NCI-H1105 treated with DMSO at 0.1 percent for 48 hours (cell line): ENCODE data around the gene YPEL3.

Source experiments
- DNase-seq: peaks from one replicate; lab custom pipeline; 2025; lab: John Stamatoyannopoulos, UW

The YPEL3 gene

DNA sequence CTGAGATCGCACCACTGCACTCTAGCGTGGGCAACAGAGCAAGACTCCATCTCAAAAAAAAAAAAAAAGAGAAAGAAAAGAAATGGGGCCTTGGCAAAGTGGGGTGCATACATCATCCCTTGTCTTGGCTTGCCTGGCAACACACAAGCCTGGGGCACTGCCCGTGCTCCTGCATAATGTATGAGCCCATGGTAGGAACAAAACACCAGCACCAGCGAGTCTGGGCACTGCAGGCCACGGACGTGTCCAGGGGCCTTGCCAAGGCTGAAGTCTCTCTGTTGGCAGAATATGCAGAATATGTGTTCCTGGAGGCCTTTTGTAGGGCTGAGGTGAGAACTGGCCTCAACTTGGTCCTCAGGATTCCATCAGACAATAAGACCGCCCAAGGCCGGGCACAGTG, 46.1 kb downstream of the YPEL3 start:
- no peak for DNase-seq

DNA sequence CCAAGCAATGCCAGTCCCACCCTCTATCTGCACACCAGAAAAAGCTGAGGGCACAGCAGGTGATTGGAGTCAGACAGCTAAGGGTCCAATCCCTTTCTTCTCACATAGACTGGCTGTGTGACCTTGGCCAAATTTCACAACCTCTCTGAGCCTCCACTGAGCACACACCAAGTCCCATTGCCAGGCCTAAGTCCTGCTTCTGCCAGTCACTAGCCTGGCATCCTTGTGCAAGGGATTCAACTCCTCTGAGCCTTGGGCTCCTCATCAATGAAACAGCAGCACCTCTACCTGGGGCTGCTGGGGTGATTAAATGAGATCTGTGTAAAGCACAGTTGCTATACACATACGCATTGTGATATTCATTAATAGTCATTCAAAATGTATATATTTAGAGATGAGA, 49.4 kb downstream of the YPEL3 start:
- no peak for DNase-seq

DNA sequence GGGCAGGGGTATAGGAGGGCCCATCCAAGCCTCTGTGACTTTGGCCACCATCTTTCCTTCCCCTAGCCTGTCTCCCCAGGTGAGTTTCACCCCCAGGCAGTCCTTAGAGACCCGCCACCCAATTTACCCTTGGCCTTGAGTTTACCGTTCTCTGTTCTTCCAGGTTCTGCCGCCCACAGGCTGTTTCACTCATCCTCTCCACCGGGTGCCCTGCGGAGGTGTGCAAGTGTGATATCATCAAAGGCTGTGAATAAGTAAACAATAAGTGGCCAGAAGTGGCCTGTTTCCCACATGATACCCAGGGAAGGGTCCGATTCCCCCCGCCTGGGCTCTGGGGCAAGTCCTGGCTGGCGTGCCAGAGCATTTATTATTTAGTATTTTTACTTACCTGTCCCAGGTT, 49.8 kb downstream of the YPEL3 start:
- no peak for DNase-seq
